GM10248 (cell line): ENCODE measurements around the gene NAP1L1.

Experiments
- CTCF ChIA-PET: fragments of 300-600 bp; sonication (Branson Sonifier 250); formaldehyde crosslinking; extraction: SDS; loops from one replicate; lab custom pipeline; 2021; ENCODE audit warnings: antibody characterized with exemption; lab: Yijun Ruan, JAX
- POLR2A ChIA-PET: fragments of 350-650 bp; sonication (Branson Sonifier 250); formaldehyde crosslinking; extraction: SDS; loops from one replicate; lab custom pipeline; 2020; ENCODE audit warnings: antibody characterized with exemption; lab: Yijun Ruan, JAX
- DNase-seq: peaks from one replicate; pipeline ENCODE4 v3.0.0; 2012; ENCODE audit errors: extremely low spot score
- TF ChIP-seq, protein P1 (sequence below): IDR thresholded peaks from 2 replicates; pipeline ENCODE4 v1.5.1; 2012; ENCODE audit warnings: mild to moderate bottlenecking, low read depth; ENCODE audit errors: extremely low read depth, missing control alignments, control extremely low read depth

NAP1L1 gene, protein sequence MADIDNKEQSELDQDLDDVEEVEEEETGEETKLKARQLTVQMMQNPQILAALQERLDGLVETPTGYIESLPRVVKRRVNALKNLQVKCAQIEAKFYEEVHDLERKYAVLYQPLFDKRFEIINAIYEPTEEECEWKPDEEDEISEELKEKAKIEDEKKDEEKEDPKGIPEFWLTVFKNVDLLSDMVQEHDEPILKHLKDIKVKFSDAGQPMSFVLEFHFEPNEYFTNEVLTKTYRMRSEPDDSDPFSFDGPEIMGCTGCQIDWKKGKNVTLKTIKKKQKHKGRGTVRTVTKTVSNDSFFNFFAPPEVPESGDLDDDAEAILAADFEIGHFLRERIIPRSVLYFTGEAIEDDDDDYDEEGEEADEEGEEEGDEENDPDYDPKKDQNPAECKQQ

GRCh38 chr12:76083904-76084862 lies at the start of gene NAP1L1:
Gene NAP1L1 (minus strand): TSS chr12:76084685. CDS start chr12:76074219, 10,466 bp downstream.
- peak; percentile 97 for DNase-seq
- POLR2A ChIA-PET: interaction anchor here (0.5 to 1.1 kb wide), 3 partner anchors 53 to 149 kb away, joined by 3 to 4 read pairs (median 4); partner anchors contain the start of gene PHLDA1
- CTCF ChIA-PET: interaction anchor here (2.2 to 2.5 kb wide), 2 partner anchors 10 to 557 kb away, joined by 5 to 11 read pairs; no protein-coding TSS in a partner anchor
- TF ChIP-seq, protein P1, sequence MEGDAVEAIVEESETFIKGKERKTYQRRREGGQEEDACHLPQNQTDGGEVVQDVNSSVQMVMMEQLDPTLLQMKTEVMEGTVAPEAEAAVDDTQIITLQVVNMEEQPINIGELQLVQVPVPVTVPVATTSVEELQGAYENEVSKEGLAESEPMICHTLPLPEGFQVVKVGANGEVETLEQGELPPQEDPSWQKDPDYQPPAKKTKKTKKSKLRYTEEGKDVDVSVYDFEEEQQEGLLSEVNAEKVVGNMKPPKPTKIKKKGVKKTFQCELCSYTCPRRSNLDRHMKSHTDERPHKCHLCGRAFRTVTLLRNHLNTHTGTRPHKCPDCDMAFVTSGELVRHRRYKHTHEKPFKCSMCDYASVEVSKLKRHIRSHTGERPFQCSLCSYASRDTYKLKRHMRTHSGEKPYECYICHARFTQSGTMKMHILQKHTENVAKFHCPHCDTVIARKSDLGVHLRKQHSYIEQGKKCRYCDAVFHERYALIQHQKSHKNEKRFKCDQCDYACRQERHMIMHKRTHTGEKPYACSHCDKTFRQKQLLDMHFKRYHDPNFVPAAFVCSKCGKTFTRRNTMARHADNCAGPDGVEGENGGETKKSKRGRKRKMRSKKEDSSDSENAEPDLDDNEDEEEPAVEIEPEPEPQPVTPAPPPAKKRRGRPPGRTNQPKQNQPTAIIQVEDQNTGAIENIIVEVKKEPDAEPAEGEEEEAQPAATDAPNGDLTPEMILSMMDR: no peak

DNA sequence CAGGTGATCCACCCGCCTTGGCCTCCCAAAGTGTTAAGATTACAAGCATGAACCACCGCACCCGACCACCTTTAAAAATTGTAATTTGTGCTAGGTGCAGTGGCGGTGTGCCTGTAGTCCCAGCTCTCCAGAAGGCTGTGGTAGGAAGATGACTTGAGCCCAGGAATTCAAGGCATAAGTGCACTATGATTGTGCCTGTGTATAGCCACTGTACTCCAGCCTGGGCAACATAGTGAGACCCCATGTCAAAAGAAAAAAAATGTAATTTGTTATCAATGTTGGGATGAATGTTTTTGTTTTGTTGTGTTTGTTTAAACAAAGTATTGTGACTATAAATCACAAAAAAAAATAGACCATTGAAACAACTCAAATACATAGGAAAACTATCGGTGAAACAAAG lies 43.1 kb upstream of the NAP1L1 start:
- TF ChIP-seq, protein P1: no peak
- DNase-seq: no peak
- ChIA-PET CTCF (no interaction called here), POLR2A (no interaction called here)

DNA sequence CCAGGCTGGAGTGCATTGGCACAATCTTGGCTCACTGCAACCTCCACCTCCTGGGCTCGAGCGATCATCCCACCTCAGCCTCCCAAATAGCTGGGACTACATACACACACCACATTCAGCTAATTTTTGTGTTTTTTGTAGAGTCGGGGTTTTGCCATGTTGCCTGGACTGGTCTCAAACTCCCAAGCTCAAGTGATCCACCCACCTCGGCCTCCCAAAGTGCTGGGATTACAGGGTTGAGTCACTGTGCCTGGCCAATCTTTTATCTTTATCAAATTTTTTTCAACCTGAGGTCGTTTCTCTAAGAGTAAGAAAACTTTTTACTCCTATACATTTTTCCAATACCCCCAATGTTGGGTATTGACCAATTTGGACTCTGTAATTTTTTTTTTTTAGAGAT lies 40.0 kb upstream of the NAP1L1 start:
- DNase-seq: no peak
- TF ChIP-seq, protein P1: no peak
- ChIA-PET POLR2A (no interaction called here), CTCF (no interaction called here)

DNA sequence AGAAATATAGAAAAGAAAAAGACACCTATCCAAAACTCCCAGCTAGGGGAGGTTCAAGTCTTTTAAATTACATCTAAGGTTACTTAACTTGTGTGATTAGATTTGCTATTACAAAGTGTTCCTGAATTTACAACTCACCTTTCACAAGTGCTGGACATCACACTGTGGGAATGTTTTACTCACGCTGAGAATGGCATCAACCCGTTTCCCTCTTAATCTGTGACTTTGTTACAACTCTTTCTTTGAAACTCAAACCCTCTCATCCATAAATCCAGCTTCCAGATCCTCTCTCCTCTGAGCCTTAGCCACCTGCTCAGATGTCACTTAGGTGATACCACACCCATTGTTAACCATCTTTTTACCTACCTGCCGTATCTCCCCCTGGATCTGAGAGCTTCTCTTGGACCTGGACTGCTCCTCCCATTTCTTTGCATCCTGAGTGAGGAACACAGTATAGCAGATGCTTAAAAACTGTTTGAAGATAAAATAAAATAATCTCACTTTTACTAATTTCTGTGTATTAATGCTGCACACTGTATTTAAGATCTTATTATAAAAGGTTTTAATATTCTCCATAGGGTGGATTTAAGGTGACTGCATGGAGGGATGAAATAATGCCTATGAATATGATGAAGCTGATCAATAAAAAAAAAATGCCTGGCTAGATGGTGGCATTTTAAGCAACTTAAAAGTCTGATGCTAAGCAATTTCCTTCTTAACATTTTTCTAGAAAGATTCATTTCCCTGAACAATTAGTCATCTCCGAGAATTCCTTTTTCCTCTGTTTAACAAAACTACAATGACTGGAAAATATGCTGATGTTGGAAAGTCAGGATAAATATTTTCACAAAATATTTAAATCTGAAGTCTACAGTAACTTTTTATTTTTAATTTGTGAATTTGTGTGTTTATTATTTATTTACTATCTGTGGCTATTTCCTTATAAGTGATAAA lies 39.1 kb upstream of the NAP1L1 start:
- POLR2A ChIA-PET: no interaction called here
- TF ChIP-seq, protein P1: no peak
- CTCF ChIA-PET: interaction anchor here (0.9 kb wide), 1 partner anchor 12 kb away, joined by 3 read pairs; no protein-coding TSS in a partner anchor
- no peak for DNase-seq

GRCh38 chr12:76119887-76120286 lies 35.4 kb upstream of the NAP1L1 start:
- DNase-seq: no peak
- TF ChIP-seq, protein P1: no peak
- ChIA-PET CTCF (interaction anchor here (1.8 kb wide), 1 partner anchor 12 kb away, joined by 4 read pairs; no protein-coding TSS in a partner anchor), POLR2A (no interaction called here)
